ENCODE results near the gene GABRG3.

GABRG3 gene

GRCh38 chr15:27512281-27513001 lies 541.5 kb downstream of the GABRG3 start:
- DNase-seq (ENCODE audit: low spot score): no peak

- no peak for DNase-seq (ENCODE audit: low spot score)
Observed at GRCh38 chr15:27514526-27514925, 543.5 kb downstream of the GABRG3 start.

- DNase-seq (ENCODE audit: low spot score): no peak
Observed at GRCh38 chr15:27527490-27528067, 556.6 kb downstream of the GABRG3 start.

GRCh38 chr15:27529399-27529798 lies 558.4 kb downstream of the GABRG3 start:
- no peak for DNase-seq (ENCODE audit: low spot score)

- no peak for DNase-seq (ENCODE audit: low spot score)
Observed at GRCh38 chr15:27530994-27531393, 560.0 kb downstream of the GABRG3 start.

- no peak for DNase-seq (ENCODE audit: low spot score)
Observed at GRCh38 chr15:27532358-27532757, 561.4 kb downstream of the GABRG3 start.

GRCh38 chr15:27535445-27536129 lies 564.6 kb downstream of the GABRG3 start:
- no peak for DNase-seq (ENCODE audit: low spot score)

- no peak for DNase-seq (ENCODE audit: low spot score)
Observed at GRCh38 chr15:27538325-27538724, 567.3 kb downstream of the GABRG3 start.

GRCh38 chr15:27541581-27541980 lies 570.6 kb downstream of the GABRG3 start:
- no peak for DNase-seq (ENCODE audit: low spot score)

- no peak for DNase-seq (ENCODE audit: low spot score)
Observed at GRCh38 chr15:27545494-27546255, 574.7 kb downstream of the GABRG3 start.

- DNase-seq (ENCODE audit: low spot score): no peak
Observed at GRCh38 chr15:27549746-27550145, 578.8 kb downstream of the GABRG3 start.

GRCh38 chr15:27550635-27551034 lies 579.7 kb downstream of the GABRG3 start:
- DNase-seq (ENCODE audit: low spot score): no peak

- no peak for DNase-seq (ENCODE audit: low spot score)
Observed at GRCh38 chr15:27561816-27562215, 590.8 kb downstream of the GABRG3 start.

- DNase-seq (ENCODE audit: low spot score): no peak
Observed at GRCh38 chr15:27563765-27564370, 592.9 kb downstream of the GABRG3 start.

- no peak for DNase-seq (ENCODE audit: low spot score)
Observed at GRCh38 chr15:27564656-27565055, 593.7 kb downstream of the GABRG3 start.

GRCh38 chr15:27570746-27571145 lies 599.8 kb downstream of the GABRG3 start:
- DNase-seq (ENCODE audit: low spot score): no peak

- DNase-seq (ENCODE audit: low spot score): no peak
Observed at GRCh38 chr15:27573805-27574485, 603.0 kb downstream of the GABRG3 start.

GRCh38 chr15:27574541-27575054 lies 603.6 kb downstream of the GABRG3 start:
- DNase-seq (ENCODE audit: low spot score): no peak

- DNase-seq (ENCODE audit: low spot score): no peak
Observed at GRCh38 chr15:27575521-27575920, 604.5 kb downstream of the GABRG3 start.

GRCh38 chr15:27576576-27576975 lies 605.6 kb downstream of the GABRG3 start:
- no peak for DNase-seq (ENCODE audit: low spot score)

- DNase-seq (ENCODE audit: low spot score): no peak
Observed at GRCh38 chr15:27579738-27580137, 608.8 kb downstream of the GABRG3 start.
